ENCODE data around the gene FGD4. TPM values are rescaled to one million over a fixed set of nuclear protein-coding genes. Genes with fewer than 3 reads are reported as not detected.

FGD4 gene
- total RNA-seq, 1 experiment from 2014 or later: 54.3 TPM

GRCh38 chr12:32647275-32647674 is 247.9 kb downstream of the FGD4 start:
- Histone ChIP-seq H3K23me2 (ENCODE audit: insufficient read length, low read depth, low read length, poor library complexity, severe bottlenecking) (no peaks in the 10 kb centered on the region), H3K27ac (ENCODE audit: insufficient read length, low read depth, low read length) (no peak overlapping the region), H2AFZ (ENCODE audit: low read length) (no peak overlapping the region), H3K9me3 (ENCODE audit: control insufficient read depth, low read depth, low read length) (no peaks in the 10 kb centered on the region), H2BK5ac (ENCODE audit: insufficient read length, low read length) (no peak overlapping the region), H4K91ac (ENCODE audit: insufficient read length, low read depth, low read length) (no peak overlapping the region), H3K18ac (ENCODE audit: insufficient read length, low read depth, low read length) (no peak overlapping the region), H2BK15ac (ENCODE audit: low read depth, low read length) (no peak overlapping the region), H3T11ph (ENCODE audit: low read length) (no peak overlapping the region), H3K9ac (ENCODE audit: extremely low read depth, insufficient read length, low read length) (no peak overlapping the region), H4K20me1 (ENCODE audit: control insufficient read depth, insufficient read depth, insufficient read length) (no peaks in the 10 kb centered on the region), H3K79me1 (ENCODE audit: insufficient read depth, low read depth, low read length, poor library complexity, severe bottlenecking) (no peaks in the 10 kb centered on the region), H3K4me1 (ENCODE audit: insufficient read depth, low read length) (no peaks in the 10 kb centered on the region), H3K4ac (ENCODE audit: low read depth, low read length) (no peak overlapping the region), H3K4me2 (ENCODE audit: insufficient read depth, insufficient read length, low read length) (no peak overlapping the region), H2BK20ac (ENCODE audit: low read depth, low read length, poor library complexity, severe bottlenecking) (no peak overlapping the region), H3K56ac (ENCODE audit: insufficient read length, low read depth, low read length) (no peak overlapping the region), H4K8ac (replicated peaks; ENCODE audit: insufficient read length, low read depth, low read length) (no peak overlapping the region), H2BK120ac (ENCODE audit: low read depth, low read length, poor library complexity, severe bottlenecking) (no peak overlapping the region), H2BK12ac (ENCODE audit: insufficient read length, low read depth, low read length) (no peak overlapping the region), H3K14ac (ENCODE audit: insufficient read depth, low read length) (no peak overlapping the region), H3K27me3 (ENCODE audit: insufficient read depth, low read length) (no peaks in the 10 kb centered on the region), H3K79me2 (ENCODE audit: insufficient read depth, low read length) (no peaks in the 10 kb centered on the region), H2AK5ac (ENCODE audit: insufficient read length, low read length) (no peak overlapping the region), H3K23ac (ENCODE audit: insufficient read length, low read depth, low read length) (no peak overlapping the region), H4K5ac (ENCODE audit: insufficient read length, low read depth, low read length) (no peak overlapping the region)
- H3K27ac Mint-ChIP-seq: peak overlapping the region in 1 of 3 experiments; percentile 34; a peak in 1 of 7 replicates
- peaks cover 0 to 21% (median 11%) of the 10 kb centered on the region in 3 experiments; a peak in 5 of 7 replicates for H3K36me3 Mint-ChIP-seq (ENCODE audit: insufficient read depth in 1 of 3, low read depth in 3 of 3)
- no CpG with 5 or more reads among the region's 3 CpGs for WGBS (ENCODE audit: extremely low coverage, insufficient read length, low lambda C conversion rate)
- no peak overlapping the region for H3K4me3 Mint-ChIP-seq
- no peak for DNase-seq
- H3K9me3 Mint-ChIP-seq: no peaks in the 10 kb centered on the region
- no peaks in the 10 kb centered on the region for H3K4me1 Mint-ChIP-seq
- TF ChIP-seq CTCF (conservative IDR thresholded peaks at IDR 0.05): no peak
- H3K27me3 Mint-ChIP-seq (ENCODE audit: low read depth): no peaks in the 10 kb centered on the region
